ENCODE data around the gene PTPN6. TPM values are rescaled to one million over a fixed set of nuclear protein-coding genes. Genes with fewer than 3 reads are reported as not detected.

PTPN6 gene
- total and polyA plus RNA-seq, 2 of the 13 experiments (the other 11 are each of a cell fraction or from before 2014, with no cell fraction given) = 10.5 to 10.6 TPM

DNA sequence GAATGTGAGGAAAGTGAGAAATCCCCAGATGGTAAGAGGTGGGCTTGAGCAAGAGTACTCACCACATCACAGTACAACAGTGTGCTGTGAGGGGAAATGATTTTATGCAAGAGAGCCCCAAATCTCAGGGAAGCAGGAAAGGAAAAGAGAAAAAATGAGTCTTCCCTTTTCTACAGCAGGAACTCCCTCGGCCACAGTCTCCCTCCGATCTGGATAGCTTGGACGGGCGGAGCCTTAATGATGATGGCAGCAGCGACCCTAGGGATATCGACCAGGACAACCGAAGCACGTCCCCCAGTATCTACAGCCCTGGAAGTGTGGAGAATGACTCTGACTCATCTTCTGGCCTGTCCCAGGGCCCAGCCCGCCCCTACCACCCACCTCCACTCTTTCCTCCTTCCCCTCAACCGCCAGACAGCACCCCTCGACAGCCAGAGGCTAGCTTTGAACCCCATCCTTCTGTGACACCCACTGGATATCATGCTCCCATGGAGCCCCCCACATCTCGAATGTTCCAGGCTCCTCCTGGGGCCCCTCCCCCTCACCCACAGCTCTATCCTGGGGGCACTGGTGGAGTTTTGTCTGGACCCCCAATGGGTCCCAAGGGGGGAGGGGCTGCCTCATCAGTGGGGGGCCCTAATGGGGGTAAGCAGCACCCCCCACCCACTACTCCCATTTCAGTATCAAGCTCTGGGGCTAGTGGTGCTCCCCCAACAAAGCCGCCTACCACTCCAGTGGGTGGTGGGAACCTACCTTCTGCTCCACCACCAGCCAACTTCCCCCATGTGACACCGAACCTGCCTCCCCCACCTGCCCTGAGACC, 15.6 kb upstream of the PTPN6 start:
- H3K4me1 ChIP-seq (ENCODE audit: insufficient read depth, low read length) = peaks cover 37% of the 10 kb centered on the region
- no peaks in the 10 kb centered on the region for H3K9me3 ChIP-seq (ENCODE audit: low read length)
- peaks cover 8 to 30% of the 10 kb centered on the region in 2 experiments for H3K36me3 ChIP-seq (replicated peaks in 1 of 2; ENCODE audit: control insufficient read depth in 1 of 2, insufficient read depth in 2 of 2, low read length in 2 of 2)
- H3K4me2 ChIP-seq (ENCODE audit: low read depth, low read length) = no peak overlapping the region
- H3K4me3 ChIP-seq (replicated peaks in 1 of 3; ENCODE audit: insufficient read depth in 1 of 3, low read depth in 2 of 3, low read length in 3 of 3) = no peak overlapping the region
- H3K9ac ChIP-seq (ENCODE audit: insufficient read depth, low read depth, low read length) = no peak overlapping the region
- intact Hi-C loops (cut with micrococcal nuclease; ENCODE audit: unreplicated experiment) = no loop called here
- FAIRE-seq = no peak
- CTCF ChIA-PET (ENCODE audit: low intra/inter-chr PET ratio, low total read pairs) = no interaction called here
- no peak overlapping the region for H3K27ac ChIP-seq (ENCODE audit: extremely low read length, insufficient read depth, low read length)
- no peak for TF ChIP-seq NONO (IDR thresholded peaks at IDR 0.05)
- TF ChIP-seq NONO (CRISPR knock-in tag; conservative IDR thresholded peaks at IDR 0.05) = no peak
- TF ChIP-seq, protein P1, sequence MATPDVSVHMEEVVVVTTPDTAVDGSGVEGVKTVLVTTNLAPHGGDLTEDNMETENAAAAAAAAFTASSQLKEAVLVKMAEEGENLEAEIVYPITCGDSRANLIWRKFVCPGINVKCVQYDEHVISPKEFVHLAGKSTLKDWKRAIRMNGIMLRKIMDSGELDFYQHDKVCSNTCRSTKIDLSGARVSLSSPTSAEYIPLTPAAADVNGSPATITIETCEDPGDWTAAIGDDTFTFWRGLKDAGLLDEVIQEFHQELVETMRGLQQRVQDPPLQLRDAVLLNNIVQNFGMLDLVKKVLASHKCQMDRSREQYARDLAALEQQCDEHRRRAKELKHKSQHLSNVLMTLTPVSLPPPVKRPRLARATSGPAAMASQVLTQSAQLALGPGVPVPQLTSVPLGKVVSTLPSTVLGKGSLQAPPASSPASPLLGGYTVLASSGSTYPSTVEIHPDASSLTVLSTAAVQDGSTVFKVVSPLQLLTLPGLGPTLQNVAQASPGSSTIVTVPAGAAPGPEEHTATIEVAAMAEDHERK (CRISPR knock-in tag; IDR thresholded peaks at IDR 0.05; ENCODE audit: low read depth) = no peak
- no peak for TF ChIP-seq PHF20 (CRISPR knock-in tag; IDR thresholded peaks at IDR 0.05)
- no peak for TF ChIP-seq ZNF674 (CRISPR knock-in tag; IDR thresholded peaks at IDR 0.05; ENCODE audit: low read depth)
- TF ChIP-seq HNRNPH1 (optimal IDR thresholded peaks at IDR 0.05; ENCODE audit: low read depth, low read length) = no peak
- TF ChIP-seq JARID2 (CRISPR knock-in tag; IDR thresholded peaks at IDR 0.05; ENCODE audit: insufficient replicate concordance) = no peak
- TF ChIP-seq, protein P2, sequence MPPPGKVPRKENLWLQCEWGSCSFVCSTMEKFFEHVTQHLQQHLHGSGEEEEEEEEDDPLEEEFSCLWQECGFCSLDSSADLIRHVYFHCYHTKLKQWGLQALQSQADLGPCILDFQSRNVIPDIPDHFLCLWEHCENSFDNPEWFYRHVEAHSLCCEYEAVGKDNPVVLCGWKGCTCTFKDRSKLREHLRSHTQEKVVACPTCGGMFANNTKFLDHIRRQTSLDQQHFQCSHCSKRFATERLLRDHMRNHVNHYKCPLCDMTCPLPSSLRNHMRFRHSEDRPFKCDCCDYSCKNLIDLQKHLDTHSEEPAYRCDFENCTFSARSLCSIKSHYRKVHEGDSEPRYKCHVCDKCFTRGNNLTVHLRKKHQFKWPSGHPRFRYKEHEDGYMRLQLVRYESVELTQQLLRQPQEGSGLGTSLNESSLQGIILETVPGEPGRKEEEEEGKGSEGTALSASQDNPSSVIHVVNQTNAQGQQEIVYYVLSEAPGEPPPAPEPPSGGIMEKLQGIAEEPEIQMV (CRISPR knock-in tag; IDR thresholded peaks at IDR 0.05; ENCODE audit: low read depth) = no peak
- TF ChIP-seq, protein P3, sequence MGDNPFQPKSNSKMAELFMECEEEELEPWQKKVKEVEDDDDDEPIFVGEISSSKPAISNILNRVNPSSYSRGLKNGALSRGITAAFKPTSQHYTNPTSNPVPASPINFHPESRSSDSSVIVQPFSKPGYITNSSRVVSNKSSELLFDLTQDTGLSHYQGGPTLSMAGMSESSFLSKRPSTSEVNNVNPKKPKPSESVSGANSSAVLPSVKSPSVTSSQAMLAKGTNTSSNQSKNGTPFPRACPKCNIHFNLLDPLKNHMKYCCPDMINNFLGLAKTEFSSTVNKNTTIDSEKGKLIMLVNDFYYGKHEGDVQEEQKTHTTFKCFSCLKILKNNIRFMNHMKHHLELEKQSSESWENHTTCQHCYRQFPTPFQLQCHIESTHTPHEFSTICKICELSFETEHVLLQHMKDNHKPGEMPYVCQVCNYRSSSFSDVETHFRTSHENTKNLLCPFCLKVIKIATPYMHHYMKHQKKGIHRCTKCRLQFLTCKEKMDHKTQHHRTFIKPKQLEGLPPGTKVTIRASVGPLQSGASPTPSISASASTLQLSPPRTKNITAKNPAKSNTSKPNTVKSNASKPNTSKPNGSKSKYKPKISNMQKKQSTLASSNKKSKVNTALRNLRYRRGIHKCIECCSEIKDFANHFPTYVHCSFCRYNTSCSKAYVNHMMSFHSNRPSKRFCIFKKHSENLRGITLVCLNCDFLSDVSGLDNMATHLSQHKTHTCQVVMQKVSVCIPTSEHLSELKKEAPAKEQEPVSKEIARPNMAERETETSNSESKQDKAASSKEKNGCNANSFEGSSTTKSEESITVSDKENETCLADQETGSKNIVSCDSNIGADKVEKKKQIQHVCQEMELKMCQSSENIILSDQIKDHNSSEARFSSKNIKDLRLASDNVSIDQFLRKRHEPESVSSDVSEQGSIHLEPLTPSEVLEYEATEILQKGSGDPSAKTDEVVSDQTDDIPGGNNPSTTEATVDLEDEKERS (CRISPR knock-in tag; IDR thresholded peaks at IDR 0.05) = no peak
- TF ChIP-seq, protein P4, sequence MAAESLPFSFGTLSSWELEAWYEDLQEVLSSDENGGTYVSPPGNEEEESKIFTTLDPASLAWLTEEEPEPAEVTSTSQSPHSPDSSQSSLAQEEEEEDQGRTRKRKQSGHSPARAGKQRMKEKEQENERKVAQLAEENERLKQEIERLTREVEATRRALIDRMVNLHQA (CRISPR knock-in tag; IDR thresholded peaks at IDR 0.05) = no peak
- POLR2A ChIA-PET = interaction anchor here (2.0 to 4.6 kb wide), 2 partner anchors 10 kb away, joined by 8 to 30 read pairs; no protein-coding TSS in a partner anchor
- H3K27me3 ChIP-seq (ENCODE audit: control insufficient read depth in 1 of 2, insufficient read depth in 2 of 2, low read length in 2 of 2) = no peaks in the 10 kb centered on the region
- no peak for ATAC-seq
- in situ Hi-C loops (cut with HindIII; ENCODE audit: extremely low pct_ligation_motif_present, low pct_unique_long_range_greater_than_20kb) = no loop called here
- no peak overlapping the region for H2AFZ ChIP-seq (ENCODE audit: low read length)
- H3K79me2 ChIP-seq (ENCODE audit: insufficient read depth, low read length) = peaks cover 11% of the 10 kb centered on the region
- H4K20me1 ChIP-seq (ENCODE audit: insufficient read depth, low read length) = no peaks in the 10 kb centered on the region
- DNase-seq (ENCODE audit: low spot score) = no peak
- 92% methylated on average over 12 of the region's 14 CpGs for WGBS (ENCODE audit: low lambda C conversion rate)
- BruUV-seq (replicated peaks) = no TSS peak
